ENCODE data around the gene DSCAML1.

The DSCAML1 gene

DNA sequence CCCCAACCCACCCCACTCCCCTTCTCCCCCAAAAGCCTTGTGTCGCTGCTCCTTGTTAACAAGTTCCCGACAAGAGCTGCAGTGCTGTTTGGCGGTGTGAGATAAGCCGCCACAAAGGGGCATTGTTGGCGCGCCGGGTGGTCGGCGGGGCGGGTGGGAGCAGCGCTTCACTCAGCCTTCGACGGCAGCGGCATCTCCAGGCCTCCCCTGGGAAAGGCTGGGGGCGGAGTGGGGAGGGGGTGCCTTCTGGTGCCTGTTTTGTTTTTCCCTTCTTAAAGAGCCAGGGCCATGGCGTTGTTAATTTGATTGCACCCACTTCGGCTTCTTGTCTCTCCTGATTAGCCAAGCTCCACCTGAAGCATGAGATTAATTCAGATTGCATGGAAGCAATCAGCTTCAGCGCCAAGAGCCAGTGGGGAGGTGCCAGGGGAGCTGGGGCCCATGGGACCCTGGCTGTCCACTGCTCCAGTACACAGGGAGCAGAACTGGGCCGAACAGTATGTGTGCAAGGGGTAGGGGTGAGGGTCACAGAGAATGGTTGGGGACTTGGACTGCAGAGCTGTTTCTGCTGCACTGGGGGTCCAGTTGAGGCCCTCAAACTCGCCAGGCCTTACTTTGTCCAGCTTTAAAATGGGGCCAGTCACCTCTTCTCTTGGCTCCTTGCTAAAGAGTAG is 304.3 kb downstream of the DSCAML1 start:
- no peaks in the 10 kb centered on the region for H3K79me1 ChIP-seq (ENCODE audit: low read length)
- no peak overlapping the region for H2BK120ac ChIP-seq (ENCODE audit: insufficient read depth, low read length, poor library complexity)
- no peak overlapping the region for H3K4ac ChIP-seq (ENCODE audit: low read depth, low read length)
- H4K8ac ChIP-seq (ENCODE audit: low read depth, low read length) = no peak overlapping the region
- no peaks in the 10 kb centered on the region for H3K27me3 ChIP-seq (ENCODE audit: insufficient read depth, low read length)
- H2BK5ac ChIP-seq (ENCODE audit: low read depth, low read length, poor library complexity) = no peak overlapping the region
- no peaks in the 10 kb centered on the region for H3K79me2 ChIP-seq (ENCODE audit: control insufficient read depth, insufficient read depth, low read length, poor library complexity)
- no peak overlapping the region for H3K4me3 ChIP-seq (ENCODE audit: low read depth, low read length)
- no peak overlapping the region for H2AK5ac ChIP-seq (ENCODE audit: low read length)
- no peak overlapping the region for H3K14ac ChIP-seq (ENCODE audit: low read length)
- H4K91ac ChIP-seq (ENCODE audit: low read depth, low read length) = no peak overlapping the region
- WGBS (ENCODE audit: extremely low coverage, insufficient coverage, insufficient read length) = no CpG with 5 or more reads among the region's 20 CpGs
- H2BK12ac ChIP-seq (ENCODE audit: low read length) = no peak overlapping the region
- peaks cover 0 to 4% of the 10 kb centered on the region in 2 experiments for H3K4me1 ChIP-seq (ENCODE audit: control insufficient read depth in 1 of 2, insufficient read depth in 2 of 2, low read length in 2 of 2)
- no peak overlapping the region for H3K23ac ChIP-seq (ENCODE audit: low read length)
- H2AFZ ChIP-seq (ENCODE audit: insufficient read depth, low read length, poor library complexity) = no peak overlapping the region
- no peak overlapping the region for H4K12ac ChIP-seq (ENCODE audit: low read depth, low read length)
- no peaks in the 10 kb centered on the region for H3K36me3 ChIP-seq (ENCODE audit: control insufficient read depth in 1 of 2, insufficient read depth in 2 of 2, low read length in 2 of 2)
- peaks cover 3% of the 10 kb centered on the region for H3K9me3 ChIP-seq (ENCODE audit: insufficient read depth, low read depth, low read length)
- no peak overlapping the region for H3K27ac ChIP-seq (ENCODE audit: low read depth, low read length)
- no peak overlapping the region for H3K4me2 ChIP-seq (ENCODE audit: low read length)
- H3K18ac ChIP-seq (ENCODE audit: low read length) = no peak overlapping the region
- DNase-seq = no peak
- no peak overlapping the region for H3K9ac ChIP-seq (ENCODE audit: low read length)

DNA sequence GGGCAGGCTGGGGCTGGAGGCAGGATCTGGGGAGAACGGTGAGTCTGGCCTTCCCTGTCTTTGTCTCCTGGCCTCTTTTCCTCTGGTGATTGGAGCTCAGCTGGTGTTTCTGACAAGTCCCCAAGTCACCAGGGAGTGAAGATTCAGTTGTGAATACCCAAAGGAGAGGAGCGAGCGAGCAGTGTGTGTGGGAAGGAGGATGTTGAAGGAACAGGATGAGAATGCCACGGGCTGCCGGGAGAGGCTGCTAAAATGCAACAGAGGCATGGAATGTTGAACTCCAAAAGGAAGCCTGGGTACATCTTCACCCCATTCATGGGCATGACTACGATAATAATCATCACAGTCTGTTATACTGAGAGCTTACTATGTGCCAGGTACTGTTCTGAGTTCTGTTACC is 306.1 kb downstream of the DSCAML1 start:
- no peak overlapping the region for H3K4me3 ChIP-seq (ENCODE audit: low read depth, low read length)
- no peak overlapping the region for H3K27ac ChIP-seq (ENCODE audit: low read depth, low read length)
- H3K36me3 ChIP-seq (ENCODE audit: control insufficient read depth in 1 of 2, insufficient read depth in 2 of 2, low read length in 2 of 2) = no peaks in the 10 kb centered on the region
- no peak for DNase-seq
- no peaks in the 10 kb centered on the region for H3K27me3 ChIP-seq (ENCODE audit: insufficient read depth, low read length)
- no peak overlapping the region for H2BK5ac ChIP-seq (ENCODE audit: low read depth, low read length, poor library complexity)
- H4K91ac ChIP-seq (ENCODE audit: low read depth, low read length) = no peak overlapping the region
- no peak overlapping the region for H2AFZ ChIP-seq (ENCODE audit: insufficient read depth, low read length, poor library complexity)
- no peak overlapping the region for H3K14ac ChIP-seq (ENCODE audit: low read length)
- no peaks in the 10 kb centered on the region for H3K79me2 ChIP-seq (ENCODE audit: control insufficient read depth, insufficient read depth, low read length, poor library complexity)
- H3K4me2 ChIP-seq (ENCODE audit: low read length) = no peak overlapping the region
- H3K9me3 ChIP-seq (ENCODE audit: insufficient read depth, low read depth, low read length) = peaks cover 3% of the 10 kb centered on the region
- H2AK5ac ChIP-seq (ENCODE audit: low read length) = no peak overlapping the region
- H3K9ac ChIP-seq (ENCODE audit: low read length) = no peak overlapping the region
- H3K4ac ChIP-seq (ENCODE audit: low read depth, low read length) = no peak overlapping the region
- H4K12ac ChIP-seq (ENCODE audit: low read depth, low read length) = no peak overlapping the region
- no peak overlapping the region for H2BK12ac ChIP-seq (ENCODE audit: low read length)
- no peak overlapping the region for H2BK120ac ChIP-seq (ENCODE audit: insufficient read depth, low read length, poor library complexity)
- H3K79me1 ChIP-seq (ENCODE audit: low read length) = no peaks in the 10 kb centered on the region
- no peak overlapping the region for H3K18ac ChIP-seq (ENCODE audit: low read length)
- H3K4me1 ChIP-seq (ENCODE audit: control insufficient read depth in 1 of 2, insufficient read depth in 2 of 2, low read length in 2 of 2) = peaks cover 0 to 4% of the 10 kb centered on the region in 2 experiments
- no peak overlapping the region for H4K8ac ChIP-seq (ENCODE audit: low read depth, low read length)
- WGBS (ENCODE audit: extremely low coverage, insufficient coverage, insufficient read length) = no CpG with 5 or more reads among the region's 6 CpGs
- no peak overlapping the region for H3K23ac ChIP-seq (ENCODE audit: low read length)

DNA sequence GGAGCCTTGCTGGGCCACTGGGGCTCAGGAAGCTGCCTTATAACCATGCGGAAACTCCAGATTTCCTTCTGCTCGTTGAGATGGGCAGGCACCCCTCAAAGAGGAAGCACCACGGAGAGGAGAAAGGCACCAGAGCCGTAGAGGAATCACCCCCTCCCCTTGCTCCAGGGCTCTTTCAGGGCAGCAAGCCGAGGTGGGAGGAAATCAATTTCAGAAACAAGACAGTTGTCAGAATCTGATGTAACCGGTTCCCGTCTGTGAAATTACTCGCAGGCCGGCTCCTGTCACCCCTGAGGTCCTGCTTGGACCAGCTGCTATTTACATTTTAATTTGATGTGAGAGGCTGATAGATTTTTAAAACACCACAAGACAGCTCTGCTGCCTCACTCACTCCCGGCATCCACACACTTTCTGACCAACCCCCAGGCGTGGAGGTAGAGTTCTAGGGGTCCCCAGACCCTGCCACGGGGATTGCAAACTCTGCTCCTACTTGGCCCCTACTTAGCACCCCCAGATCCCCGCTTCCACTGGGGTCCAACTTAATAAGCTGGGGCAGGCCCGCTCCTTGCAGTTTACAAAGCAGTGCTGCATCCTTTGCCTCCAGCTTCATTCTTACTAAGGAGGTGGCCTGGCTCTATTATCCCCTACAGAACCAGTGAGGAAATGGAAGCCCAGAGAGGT is 306.9 kb downstream of the DSCAML1 start:
- Histone ChIP-seq H2BK12ac (ENCODE audit: low read length) (no peak overlapping the region), H3K4ac (ENCODE audit: low read depth, low read length) (no peak overlapping the region), H3K36me3 (ENCODE audit: control insufficient read depth in 1 of 2, insufficient read depth in 2 of 2, low read length in 2 of 2) (no peaks in the 10 kb centered on the region), H3K27ac (ENCODE audit: low read depth, low read length) (no peak overlapping the region), H3K4me3 (ENCODE audit: low read depth, low read length) (no peak overlapping the region), H4K8ac (ENCODE audit: low read depth, low read length) (no peak overlapping the region), H3K18ac (ENCODE audit: low read length) (no peak overlapping the region), H4K12ac (ENCODE audit: low read depth, low read length) (no peak overlapping the region), H2AFZ (ENCODE audit: insufficient read depth, low read length, poor library complexity) (no peak overlapping the region), H3K27me3 (ENCODE audit: insufficient read depth, low read length) (no peaks in the 10 kb centered on the region), H2AK5ac (ENCODE audit: low read length) (no peak overlapping the region), H3K9ac (ENCODE audit: low read length) (no peak overlapping the region), H3K9me3 (ENCODE audit: insufficient read depth, low read depth, low read length) (peaks cover 3% of the 10 kb centered on the region), H2BK5ac (ENCODE audit: low read depth, low read length, poor library complexity) (no peak overlapping the region), H3K14ac (ENCODE audit: low read length) (no peak overlapping the region), H3K4me2 (ENCODE audit: low read length) (no peak overlapping the region), H3K23ac (ENCODE audit: low read length) (no peak overlapping the region), H4K91ac (ENCODE audit: low read depth, low read length) (no peak overlapping the region), H3K79me2 (ENCODE audit: control insufficient read depth, insufficient read depth, low read length, poor library complexity) (no peaks in the 10 kb centered on the region), H3K4me1 (ENCODE audit: control insufficient read depth in 1 of 2, insufficient read depth in 2 of 2, low read length in 2 of 2) (no peaks in the 10 kb centered on the region), H2BK120ac (ENCODE audit: insufficient read depth, low read length, poor library complexity) (no peak overlapping the region), H3K79me1 (ENCODE audit: low read length) (no peaks in the 10 kb centered on the region)
- WGBS (ENCODE audit: extremely low coverage, insufficient coverage, insufficient read length) = no CpG with 5 or more reads among the region's 14 CpGs
- no peak for DNase-seq

DNA sequence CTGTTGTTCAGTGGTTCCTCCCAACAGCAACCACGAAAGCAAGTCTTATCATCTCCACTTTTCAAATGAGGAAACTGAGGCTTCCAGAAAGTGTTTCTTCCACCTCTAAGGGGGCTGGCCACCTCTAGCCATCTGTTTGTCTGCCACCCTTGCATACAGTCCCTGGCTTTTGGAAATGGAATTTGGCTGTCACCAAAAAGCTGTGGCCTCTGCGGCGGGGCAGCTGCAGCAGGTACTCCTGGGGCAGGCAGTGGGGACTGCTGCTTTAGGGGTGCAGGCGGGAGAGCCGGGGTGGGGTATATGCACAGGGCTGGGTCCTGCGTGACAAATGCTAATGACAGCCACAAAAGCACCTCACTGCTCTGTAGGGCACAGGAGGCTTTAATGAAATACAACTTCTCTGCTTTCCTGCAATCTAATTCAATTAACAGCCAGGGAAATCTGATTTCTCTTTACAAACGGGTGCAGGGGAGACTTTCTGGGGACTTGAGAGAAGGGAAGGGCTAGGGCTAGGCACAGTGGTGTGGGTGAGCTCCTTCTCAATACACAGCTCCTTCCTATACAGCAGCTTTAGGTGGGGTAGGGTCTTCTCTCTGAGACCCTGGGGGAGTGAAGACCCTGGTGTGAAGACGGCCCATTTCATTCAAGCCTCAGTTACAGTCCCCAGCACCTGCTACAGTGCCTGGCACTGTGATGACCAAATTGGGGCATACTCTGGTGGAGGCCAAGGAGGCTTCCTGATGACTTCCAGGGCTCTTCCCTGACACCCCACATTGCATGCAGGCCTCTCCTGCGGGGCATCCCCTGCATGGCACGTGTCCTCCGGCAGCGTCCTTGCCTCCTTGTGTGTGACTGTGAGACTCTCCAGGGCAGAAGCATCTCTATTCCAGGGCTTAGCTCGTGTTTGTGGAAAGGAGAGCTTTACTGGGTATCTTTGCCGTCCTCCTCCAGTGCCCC is 307.7 kb downstream of the DSCAML1 start:
- Histone ChIP-seq H2AFZ (ENCODE audit: insufficient read depth, low read length, poor library complexity) (no peak overlapping the region), H3K9ac (ENCODE audit: low read length) (no peak overlapping the region), H3K36me3 (ENCODE audit: control insufficient read depth in 1 of 2, insufficient read depth in 2 of 2, low read length in 2 of 2) (no peaks in the 10 kb centered on the region), H3K79me2 (ENCODE audit: control insufficient read depth, insufficient read depth, low read length, poor library complexity) (no peaks in the 10 kb centered on the region), H4K8ac (ENCODE audit: low read depth, low read length) (no peak overlapping the region), H3K4me2 (ENCODE audit: low read length) (no peak overlapping the region), H2BK12ac (ENCODE audit: low read length) (no peak overlapping the region), H3K4ac (ENCODE audit: low read depth, low read length) (no peak overlapping the region), H3K4me3 (ENCODE audit: low read depth, low read length) (no peak overlapping the region), H2BK5ac (ENCODE audit: low read depth, low read length, poor library complexity) (no peak overlapping the region), H2BK120ac (ENCODE audit: insufficient read depth, low read length, poor library complexity) (no peak overlapping the region), H4K91ac (ENCODE audit: low read depth, low read length) (no peak overlapping the region), H3K4me1 (ENCODE audit: control insufficient read depth in 1 of 2, insufficient read depth in 2 of 2, low read length in 2 of 2) (no peaks in the 10 kb centered on the region), H3K27ac (ENCODE audit: low read depth, low read length) (no peak overlapping the region), H3K14ac (ENCODE audit: low read length) (no peak overlapping the region), H3K23ac (ENCODE audit: low read length) (no peak overlapping the region), H3K18ac (ENCODE audit: low read length) (no peak overlapping the region), H3K79me1 (ENCODE audit: low read length) (no peaks in the 10 kb centered on the region), H3K27me3 (ENCODE audit: insufficient read depth, low read length) (no peaks in the 10 kb centered on the region), H2AK5ac (ENCODE audit: low read length) (no peak overlapping the region), H4K12ac (ENCODE audit: low read depth, low read length) (no peak overlapping the region), H3K9me3 (ENCODE audit: insufficient read depth, low read depth, low read length) (no peaks in the 10 kb centered on the region)
- WGBS (ENCODE audit: extremely low coverage, insufficient coverage, insufficient read length) = no CpG with 5 or more reads among the region's 14 CpGs
- DNase-seq = no peak
